Measurements from ENCODE around the gene PFAS.

PFAS gene

DNA sequence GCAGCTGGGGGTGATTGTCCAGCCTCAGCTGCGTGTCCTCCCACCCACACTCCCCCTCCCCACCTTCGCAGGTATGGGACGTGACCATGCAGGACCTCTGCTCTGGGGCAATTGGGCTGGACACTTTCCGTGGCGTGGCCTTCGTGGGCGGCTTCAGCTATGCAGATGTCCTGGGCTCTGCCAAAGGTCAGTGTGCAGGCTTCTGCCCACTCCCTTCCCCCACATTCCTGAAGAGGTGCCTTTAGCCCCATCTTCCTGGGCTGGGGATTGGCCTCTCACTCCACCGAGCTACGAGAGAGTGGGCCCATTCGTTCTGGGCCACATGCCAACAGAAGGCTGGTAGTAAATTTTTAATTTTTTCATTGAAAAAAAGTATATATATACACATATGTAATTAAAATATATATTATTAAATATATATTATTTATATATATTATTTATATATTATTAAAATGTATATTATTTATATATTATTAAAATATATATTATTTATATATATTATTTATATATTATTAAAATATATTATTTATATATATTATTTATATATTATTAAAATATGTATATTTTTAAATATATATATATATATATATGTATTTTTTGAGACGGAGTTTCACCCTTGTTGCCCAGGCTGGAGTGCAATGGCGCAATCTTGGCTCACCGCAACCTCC lies 18.5 kb downstream of the PFAS start:
- DNase-seq (ENCODE audit: insufficient read length, low spot score) (no peak), FAIRE-seq (no peak)

DNA sequence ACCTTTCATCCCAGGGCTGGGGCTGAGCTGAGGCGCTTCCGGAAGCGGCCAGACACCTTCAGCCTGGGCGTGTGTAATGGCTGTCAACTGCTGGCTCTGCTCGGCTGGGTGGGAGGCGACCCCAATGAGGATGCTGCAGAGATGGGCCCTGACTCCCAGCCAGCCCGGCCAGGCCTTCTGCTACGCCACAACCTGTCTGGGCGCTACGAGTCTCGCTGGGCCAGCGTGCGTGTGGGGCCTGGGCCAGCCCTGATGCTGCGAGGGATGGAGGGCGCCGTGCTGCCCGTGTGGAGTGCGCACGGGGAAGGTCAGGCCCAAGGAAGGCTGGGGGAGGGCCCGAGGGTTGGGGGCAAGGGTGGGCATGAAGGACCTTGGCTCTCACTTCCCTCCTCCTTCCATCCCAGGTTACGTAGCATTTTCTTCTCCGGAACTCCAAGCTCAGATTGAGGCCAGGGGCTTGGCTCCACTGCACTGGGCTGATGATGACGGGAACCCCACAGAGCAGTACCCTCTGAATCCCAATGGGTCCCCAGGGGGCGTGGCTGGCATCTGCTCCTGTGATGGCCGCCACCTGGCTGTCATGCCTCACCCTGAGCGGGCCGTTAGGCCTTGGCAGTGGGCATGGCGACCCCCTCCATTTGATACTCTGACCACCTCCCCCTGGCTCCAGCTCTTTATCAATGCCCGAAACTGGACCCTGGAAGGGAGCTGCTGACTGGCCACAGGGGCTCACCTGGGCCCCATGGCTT lies 19.6 kb downstream of the PFAS start:
- FAIRE-seq (no peak), DNase-seq (ENCODE audit: insufficient read length, low spot score) (no peak)

DNA sequence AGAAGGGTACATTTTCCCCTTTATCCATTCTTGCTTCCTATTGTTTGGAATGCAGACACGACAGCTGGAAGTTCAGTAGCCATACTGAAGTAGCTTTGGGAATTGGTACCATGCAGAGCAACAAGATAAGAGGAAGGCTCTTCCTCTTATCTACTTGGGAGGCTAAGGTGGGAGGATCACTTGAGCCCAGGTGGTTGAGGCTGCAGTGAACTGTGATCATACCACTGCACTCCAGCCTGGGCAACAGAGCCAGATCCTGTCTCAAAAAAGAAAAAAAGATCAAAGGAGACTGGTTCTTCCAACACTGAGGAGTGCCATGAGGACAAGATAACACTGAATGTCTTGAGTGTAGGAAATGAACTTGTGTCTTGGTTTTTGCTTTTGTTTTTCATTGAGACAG lies 23.3 kb downstream of the PFAS start:
- DNase-seq (ENCODE audit: insufficient read length, low spot score) (no peak), FAIRE-seq (no peak)

DNA sequence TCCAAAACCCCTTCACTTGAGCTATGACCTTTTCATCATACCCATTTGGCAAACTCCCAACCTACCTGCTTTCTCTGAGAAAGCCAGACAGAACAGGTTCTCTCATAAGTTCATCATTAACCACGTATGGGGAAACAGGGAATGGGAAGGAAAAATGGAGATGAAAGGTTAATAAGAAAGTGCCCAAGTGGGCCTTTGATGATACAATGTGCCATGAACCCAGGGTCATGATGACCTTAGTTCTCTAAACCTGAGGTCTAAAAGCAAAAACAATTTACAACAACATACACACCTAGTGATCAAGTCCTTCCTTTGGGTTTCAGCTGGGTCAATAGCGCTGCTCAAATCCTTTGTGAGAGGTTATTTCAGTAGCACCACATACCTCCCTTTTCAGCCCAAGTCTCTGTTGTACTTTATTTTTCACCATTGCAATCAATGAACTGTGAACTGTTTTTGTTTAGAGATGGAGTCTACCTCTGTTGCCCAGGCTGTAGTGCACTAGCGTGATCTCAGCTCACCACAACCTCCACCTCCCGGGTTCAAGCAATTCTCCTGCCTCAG lies 24.9 kb downstream of the PFAS start:
- FAIRE-seq = peak; percentile 4

DNA sequence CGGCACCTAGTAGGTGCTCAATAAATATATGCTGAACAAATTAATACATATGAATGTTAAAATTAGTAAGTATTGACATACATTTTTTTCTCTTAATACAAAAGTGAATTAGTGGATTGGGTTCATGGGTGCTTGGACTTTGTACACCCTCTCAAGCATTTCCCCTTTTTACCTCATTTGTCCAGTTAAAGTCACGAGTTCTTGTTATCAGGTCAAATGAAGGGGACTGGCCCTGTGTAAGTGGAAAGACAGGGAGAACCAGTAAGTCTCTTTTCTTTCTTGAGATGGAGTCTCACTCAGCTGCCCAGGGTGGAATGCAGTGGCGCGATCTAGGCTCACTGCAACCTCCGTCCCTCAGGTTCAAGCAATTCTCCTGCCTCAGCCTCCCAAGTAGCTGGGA lies 25.7 kb downstream of the PFAS start:
- FAIRE-seq (no peak), DNase-seq (ENCODE audit: insufficient read length, low spot score) (no peak)

More for the DNA sequence above, 24.9 kb downstream of the PFAS start:
- no peak for DNase-seq (ENCODE audit: insufficient read length, low spot score)

DNA sequence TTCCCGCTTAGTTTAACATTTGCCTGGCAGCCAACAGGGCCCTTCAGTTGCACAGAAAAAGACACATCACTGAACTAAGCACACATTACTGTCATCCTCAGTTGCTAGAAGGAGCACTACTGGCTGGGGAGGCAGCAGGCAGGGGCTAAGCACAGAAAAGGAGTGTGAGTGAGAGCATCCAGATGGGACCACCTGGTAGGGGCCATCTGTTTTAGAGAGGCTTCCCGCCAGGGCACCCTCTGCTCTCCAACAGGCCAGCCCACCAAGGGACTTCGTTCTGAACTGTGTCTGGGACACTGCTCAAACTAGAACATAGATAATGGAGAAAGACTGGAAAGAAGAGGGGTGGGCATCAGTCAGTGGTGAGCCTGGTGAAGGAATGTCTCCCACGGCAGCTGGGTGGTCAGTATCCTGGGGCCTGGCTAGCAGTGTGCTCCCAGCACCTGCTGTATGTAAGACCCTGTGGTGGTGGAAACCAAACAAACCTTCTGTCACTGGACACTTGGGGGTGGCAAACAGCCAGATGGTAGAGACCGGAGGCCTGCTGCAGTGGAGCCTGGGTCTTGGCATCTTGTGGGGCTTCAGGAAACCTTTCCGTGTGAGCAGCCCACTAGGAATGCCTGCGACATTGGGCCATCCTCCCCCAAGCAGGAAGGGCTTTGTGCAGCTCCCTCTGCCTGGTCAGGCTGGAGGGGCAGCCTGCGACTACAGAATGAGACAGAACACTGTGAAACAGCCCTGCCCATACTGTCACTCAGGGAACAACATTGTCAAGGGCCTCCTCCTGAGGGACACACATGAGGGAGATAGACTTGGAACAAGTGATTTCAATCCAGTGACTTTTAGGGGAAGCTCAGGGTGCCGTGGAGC lies 26.6 kb downstream of the PFAS start:
- FAIRE-seq = no peak
- no peak for DNase-seq (ENCODE audit: insufficient read length, low spot score)

DNA sequence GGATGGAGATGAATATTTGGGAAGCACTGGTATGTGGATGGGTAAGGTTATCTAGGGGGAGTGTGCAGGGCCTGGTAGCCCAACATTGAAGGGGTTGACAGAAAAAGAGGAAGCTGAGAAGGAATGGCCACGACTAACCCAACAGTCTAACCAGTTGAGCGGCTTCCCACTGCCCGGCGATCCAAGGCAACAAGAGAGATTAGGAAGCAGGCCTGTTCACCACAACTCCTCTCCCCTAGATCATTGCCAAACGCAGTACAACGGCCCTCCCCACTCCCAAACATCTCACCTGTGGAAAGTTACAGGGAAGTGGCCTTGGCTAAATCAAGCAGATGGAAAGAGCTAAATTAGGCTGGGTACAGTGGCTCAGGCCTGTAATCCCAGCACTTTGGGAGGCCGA lies 28.2 kb downstream of the PFAS start:
- DNase-seq (ENCODE audit: insufficient read length, low spot score) = no peak
- no peak for FAIRE-seq

DNA sequence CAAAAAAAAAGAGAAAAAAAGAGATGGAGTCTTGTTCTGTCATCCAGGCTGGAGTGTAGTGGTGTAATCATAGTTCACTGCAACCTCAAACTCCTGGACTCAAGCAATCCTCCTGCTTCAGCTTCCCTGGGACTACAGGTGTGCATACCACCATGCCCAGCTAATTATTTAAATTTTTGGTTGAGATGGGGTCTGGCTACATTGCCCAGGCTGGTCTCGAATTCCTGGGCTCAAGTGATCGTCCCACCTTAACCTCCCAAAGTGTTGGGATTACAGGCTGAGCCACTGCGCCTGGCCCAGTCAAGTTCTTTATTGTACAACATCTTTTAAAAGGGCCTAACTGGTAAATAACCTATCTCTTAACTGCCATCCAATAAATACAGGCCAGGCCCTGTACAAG lies 33.3 kb downstream of the PFAS start:
- FAIRE-seq (no peak), DNase-seq (ENCODE audit: insufficient read length, low spot score) (no peak)

DNA sequence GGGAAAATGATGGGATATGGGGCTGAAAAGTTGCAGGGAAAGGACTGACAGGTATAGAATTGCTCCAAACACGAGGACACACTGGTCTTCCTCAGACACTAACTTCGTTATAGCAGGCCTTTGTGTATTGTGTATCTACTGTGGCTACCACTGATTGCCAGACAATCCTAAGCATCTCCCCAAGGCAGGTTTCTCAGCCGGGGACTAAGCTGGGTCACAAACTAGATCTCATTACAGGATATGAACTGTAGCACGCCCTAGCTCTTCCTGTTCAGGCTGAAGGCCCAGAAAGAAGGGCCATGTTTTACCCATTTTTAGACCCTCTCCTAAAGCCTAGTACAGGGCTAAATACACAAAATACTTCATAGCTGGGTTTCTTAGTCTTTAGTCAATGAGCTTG lies 34.3 kb downstream of the PFAS start:
- DNase-seq (ENCODE audit: insufficient read length, low spot score) (no peak), FAIRE-seq (no peak)

DNA sequence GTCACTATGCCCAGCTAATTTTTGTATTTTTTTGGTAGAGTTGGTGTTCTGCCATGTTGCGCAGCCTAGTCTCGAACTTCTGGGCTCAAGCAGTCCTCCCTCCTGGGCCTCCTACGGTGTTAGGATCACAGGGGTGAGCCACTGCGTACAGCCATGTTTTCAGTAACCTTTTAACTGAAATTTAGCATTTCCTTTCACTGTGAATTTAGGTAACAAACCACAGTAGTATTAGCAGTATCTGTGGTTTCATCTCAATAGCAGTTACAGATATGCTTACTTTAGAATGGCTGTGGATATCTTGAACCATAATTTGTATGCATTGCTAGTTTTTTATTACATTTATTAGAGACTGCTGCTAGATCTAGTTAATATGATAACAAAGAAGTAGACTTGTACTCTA lies 35.0 kb downstream of the PFAS start:
- FAIRE-seq = no peak
- no peak for DNase-seq (ENCODE audit: insufficient read length, low spot score)

DNA sequence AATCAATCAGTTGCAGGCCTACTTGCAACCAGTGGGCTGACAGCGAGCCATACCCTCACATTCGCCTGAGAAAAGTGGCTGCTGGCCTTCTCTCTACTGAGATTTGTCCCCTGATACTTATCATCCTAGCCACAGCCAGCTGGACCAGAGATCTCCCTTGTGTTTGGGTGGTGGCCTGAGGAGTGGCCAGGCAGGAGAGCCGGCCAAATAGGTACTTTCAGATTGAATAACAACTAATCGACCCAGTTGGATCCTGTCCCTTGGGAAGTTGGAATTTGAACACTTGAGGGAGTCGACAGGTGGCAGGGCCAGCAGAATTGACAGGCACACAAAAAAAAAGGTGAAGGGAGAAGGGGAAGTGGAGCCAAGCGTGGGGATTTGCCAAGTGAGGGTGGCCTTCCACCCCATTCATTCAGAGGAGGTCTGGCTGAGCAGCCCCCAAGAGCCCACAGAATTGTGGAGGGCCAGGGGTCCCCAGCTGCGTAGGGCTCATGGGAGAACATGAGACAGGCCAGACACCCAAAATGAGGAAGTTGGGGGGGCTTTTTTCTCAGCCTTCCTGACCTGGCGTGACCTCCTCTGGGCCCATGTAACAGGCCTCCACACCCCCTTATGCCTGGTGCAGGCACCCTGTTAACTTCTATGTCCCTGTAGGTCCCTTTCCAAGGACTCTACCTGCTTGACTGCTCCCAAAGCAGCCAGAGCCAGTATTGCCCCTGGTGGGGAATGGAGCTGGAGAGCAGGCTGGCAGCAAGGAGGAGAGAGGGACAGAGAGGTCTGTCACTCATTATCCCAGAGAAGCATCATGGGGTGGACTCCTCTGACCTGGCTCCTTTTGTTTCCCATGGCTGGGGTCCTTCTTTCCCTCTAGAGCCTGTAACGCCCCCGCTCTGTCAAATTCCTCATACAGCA lies 36.4 kb downstream of the PFAS start:
- DNase-seq (ENCODE audit: insufficient read length, low spot score) = no peak
- no peak for FAIRE-seq

DNA sequence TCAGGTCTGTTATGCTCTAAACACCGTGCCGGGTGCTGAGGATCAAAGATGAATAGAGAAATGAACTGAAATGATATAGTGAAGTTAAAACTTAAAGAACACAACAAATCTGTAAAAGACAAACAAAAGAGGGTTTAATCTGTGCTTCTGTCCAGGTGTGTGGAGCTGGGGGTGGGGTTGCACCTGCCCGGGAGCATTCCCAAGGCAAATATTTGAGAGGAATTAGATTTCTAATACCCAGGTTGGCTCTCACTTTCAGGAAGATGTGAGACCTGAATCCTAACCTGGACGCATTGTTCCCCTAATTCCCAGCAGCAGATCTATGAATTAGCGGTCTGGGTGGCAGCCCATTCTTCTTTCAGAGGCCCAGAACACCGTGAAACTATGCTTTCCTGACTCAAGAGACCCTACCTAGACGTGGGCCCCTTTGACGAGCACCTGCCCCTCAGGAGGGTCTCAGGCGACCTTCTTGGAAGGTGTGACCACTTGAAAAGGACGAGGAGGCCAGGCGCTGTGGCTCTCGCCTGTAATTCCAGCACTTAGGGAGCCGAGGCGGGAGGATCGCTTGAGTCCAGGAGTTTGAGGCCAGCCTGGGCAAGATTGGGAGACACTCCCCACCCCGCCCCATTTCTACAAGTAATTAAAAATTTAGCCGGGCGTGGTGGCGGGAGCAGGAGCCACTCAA lies 38.7 kb downstream of the PFAS start:
- DNase-seq (ENCODE audit: insufficient read length, low spot score) (no peak), FAIRE-seq (no peak)

DNA sequence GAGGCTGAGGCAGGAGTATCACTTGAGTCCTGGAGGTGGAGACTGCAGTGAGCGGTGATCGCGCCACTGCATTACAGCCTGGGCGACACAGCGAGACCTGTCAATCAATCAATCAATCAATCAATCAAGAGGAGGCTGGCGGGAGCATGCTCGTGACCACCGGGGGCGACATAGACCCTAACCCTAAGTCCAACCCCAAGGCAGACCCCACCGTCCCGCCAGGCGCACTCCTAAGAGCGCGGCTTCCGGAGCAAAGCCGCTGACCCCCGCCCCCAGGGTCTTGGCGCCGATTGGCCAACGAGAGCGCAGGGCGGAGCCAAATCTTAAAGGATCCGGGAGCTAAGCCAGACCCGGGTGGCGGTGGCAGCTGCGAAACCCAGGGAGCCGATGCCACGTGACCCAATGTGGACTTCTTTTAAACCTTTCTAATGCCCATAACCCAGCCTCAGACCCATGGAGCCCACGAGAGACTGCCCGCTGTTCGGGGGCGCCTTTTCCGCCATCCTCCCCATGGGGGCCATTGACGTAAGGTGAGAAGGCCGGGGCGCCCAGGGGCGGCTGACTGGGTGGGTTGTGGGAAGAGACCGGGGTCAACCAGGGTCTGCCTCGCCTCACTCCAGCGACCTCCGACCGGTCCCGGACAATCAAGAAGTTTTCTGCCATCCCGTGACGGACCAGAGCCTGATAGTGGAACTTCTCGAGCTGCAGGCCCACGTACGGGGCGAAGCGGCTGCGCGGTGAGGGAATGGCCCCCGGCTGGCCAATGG lies 39.4 kb downstream of the PFAS start, which contains the start of gene RANGRF:
Gene RANGRF (plus strand): TSS at position 335 of the 767 bp plus-strand sequence. CDS start 119 bp downstream, at position 454.
- FAIRE-seq = peak; percentile 77

DNA sequence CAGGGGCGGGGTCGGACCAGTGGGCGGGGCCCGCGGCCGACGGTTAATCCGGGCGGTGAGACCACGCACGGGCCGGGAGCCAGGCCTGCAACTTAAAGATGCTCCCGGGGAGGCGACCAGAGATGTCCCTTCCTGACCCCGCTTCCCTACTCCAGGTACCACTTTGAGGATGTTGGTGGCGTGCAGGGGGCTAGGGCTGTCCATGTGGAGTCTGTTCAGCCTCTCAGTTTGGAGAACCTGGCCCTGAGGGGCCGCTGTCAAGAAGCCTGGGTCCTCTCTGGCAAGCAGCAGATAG lies 40.0 kb downstream of the PFAS start:
- FAIRE-seq (no peak), DNase-seq (ENCODE audit: insufficient read length, low spot score) (no peak)

More for the DNA sequence above, 39.4 kb downstream of the PFAS start, which contains the start of gene RANGRF:
- peak; percentile 96 for DNase-seq (ENCODE audit: insufficient read length, low spot score)

DNA sequence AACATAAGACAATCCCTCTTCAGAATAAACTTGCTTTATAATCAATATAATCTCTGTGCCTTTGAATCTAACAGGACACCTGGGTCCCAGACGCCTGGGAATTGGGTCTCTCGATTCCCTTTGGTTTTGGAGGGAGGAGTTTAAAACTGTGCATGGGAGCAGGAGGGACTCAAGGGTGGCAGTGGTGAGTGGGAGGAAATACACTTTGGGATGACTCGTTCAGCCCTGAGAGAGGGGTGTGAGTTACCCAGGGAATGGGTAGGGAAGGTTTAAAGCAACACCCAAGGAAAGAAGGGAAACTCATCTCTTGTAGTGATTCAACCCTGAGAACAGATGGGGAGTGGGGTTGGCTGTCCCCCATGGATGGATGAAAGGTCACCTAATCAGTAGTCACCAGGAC lies 41.0 kb downstream of the PFAS start:
- DNase-seq (ENCODE audit: insufficient read length, low spot score) = no peak

DNA sequence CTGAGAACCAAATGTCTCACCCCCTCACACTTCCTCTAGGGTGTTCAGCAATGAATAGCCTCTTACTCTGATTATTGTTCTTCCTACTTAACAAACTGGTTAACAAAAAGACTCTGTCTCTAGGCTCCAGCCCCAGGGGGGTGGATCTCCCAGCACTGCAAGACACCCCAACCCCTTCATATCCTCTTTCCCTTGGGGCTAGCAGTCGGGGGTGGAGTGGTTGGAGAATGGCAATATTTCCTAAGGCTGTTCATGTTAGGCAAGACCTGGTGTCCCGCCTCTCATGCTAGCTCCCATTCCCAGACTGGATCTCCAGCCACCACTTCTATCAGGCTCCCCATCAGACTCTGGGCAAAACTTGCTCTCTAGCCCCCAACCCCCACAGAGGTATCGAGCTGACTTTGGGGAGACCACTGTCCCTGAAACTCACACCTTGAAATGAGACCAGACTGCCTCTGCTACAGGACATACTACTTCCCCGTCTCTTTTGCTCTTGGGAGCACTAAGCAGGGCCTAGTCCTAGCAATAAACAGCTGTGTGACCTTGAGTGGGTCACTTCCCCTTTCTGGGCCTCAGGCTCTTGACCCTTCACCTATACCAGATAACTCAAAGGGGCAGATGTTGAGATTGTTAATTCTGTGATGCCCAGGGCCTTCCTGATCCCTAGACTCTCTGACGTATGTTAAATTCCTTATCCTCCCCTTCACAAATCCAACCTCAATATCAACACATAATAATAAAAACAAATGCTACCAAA lies 43.7 kb downstream of the PFAS start:
- FAIRE-seq (no peak), DNase-seq (ENCODE audit: insufficient read length, low spot score) (no peak)

More for the DNA sequence above, 41.0 kb downstream of the PFAS start:
- FAIRE-seq = peak; percentile 48

DNA sequence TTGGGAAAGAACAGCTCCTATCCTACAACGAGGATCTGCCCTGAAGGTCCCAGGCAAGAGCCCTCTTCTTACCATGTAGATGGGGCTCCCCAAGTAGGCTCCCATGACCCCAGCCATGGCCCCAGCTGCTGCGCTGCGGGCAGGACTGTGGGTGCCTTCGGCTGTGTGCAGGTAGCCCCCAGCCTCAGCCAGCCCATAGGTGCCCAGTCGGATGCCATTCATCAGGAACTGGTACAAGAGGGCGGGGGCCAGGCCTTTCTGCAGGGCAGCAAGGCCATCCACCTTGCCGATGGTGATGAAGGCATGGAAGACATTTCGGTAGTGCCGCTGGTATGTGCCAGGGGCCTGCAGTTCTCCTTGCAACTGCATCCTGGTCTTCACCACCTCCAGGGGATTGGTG lies 45.3 kb downstream of the PFAS start:
- DNase-seq (ENCODE audit: insufficient read length, low spot score) = no peak
- peak; percentile 23 for FAIRE-seq

DNA sequence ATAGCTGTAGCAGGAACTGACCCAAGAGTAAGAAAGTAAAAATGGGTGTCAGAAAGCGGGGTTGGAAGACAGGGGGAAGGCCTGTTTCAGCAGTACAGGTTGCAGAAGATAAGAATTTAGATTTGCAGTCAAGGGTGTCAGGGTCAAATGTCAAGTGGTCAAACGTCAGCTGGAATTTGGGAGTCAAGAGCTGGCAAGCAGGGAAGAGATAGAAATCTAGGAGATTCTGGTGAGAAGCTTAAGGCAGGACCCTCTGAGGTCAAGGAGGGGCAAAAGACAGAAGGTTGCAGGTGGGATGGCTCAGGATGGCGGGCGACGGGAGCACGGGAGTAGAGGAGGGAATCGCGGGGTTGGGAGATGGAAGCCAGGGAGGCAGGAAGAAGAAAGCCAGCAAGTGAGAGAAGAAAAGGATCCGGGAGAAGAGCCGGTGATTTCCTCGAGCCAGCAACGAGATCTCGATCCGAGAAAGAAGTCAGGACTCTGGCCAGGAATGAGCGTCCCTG lies 45.8 kb downstream of the PFAS start:
- FAIRE-seq (peak; percentile 42), DNase-seq (ENCODE audit: insufficient read length, low spot score) (no peak)
